OCI-LY7 (cell line): ENCODE measurements around the gene RAB3D. TPM values are rescaled to one million over a fixed set of nuclear protein-coding genes. Genes with fewer than 3 reads are reported as not detected.

Experiments
- BruUV-seq: library from RNA; stranded (reverse); fragments of 400-500 nt; replicated peaks from 2 replicates; lab custom pipeline; 2021; lab: Mats Ljungman, UMichigan
- CTCF ChIA-PET: fragments of 300-600 bp; sonication (Branson Sonifier 250); formaldehyde crosslinking; loops from one replicate; lab custom pipeline; 2022; ENCODE audit warnings: antibody characterized with exemption; ENCODE audit not compliant: unreplicated experiment; lab: Charles Lee
- POLR2A ChIA-PET: fragments of 300-600 bp; sonication (Branson Sonifier 250); formaldehyde crosslinking; loops from one replicate; lab custom pipeline; 2022; ENCODE audit warnings: antibody characterized with exemption; lab: Charles Lee
- DNase-seq: peaks from one replicate; pipeline ENCODE4 v3.0.0-alpha.2; 2015; ENCODE audit warnings: low spot score
- H2AFZ ChIP-seq: fragments of 200-600 bp; sonication (generic), shearing (Covaris generic); 2 replicates; pipeline ENCODE4 v1.6.1; 2014; ENCODE audit warnings: mild to moderate bottlenecking, antibody characterized with exemption, low read length, moderate library complexity
- H3K27ac ChIP-seq: fragments of 200-600 bp; sonication (generic); 2 replicates; pipeline ENCODE4 v1.5.1; 2014; ENCODE audit warnings: mixed run types, low read depth, mild to moderate bottlenecking, moderate library complexity, low read length, inconsistent platforms; ENCODE audit not compliant: poor library complexity, severe bottlenecking
- H3K36me3 ChIP-seq: fragments of 200-600 bp; sonication (generic); 2 replicates; pipeline ENCODE4 v1.6.1; 2014; ENCODE audit warnings: mild to moderate bottlenecking, antibody characterized with exemption, low read length, moderate library complexity, mixed read lengths; ENCODE audit not compliant: insufficient read depth
- H3K4me1 ChIP-seq: fragments of 200-600 bp; sonication (generic); 2 replicates; pipeline ENCODE4 v1.5.1; 2014; ENCODE audit warnings: mild to moderate bottlenecking, low read length; ENCODE audit not compliant: insufficient read depth, poor library complexity, severe bottlenecking
- H3K4me2 ChIP-seq: fragments of 200-600 bp; sonication (generic); 2 replicates; pipeline ENCODE4 v1.6.1; 2014; ENCODE audit warnings: mild to moderate bottlenecking, low read length
- H3K4me3 ChIP-seq: fragments of 200-600 bp; sonication (generic); 2 replicates; pipeline ENCODE4 v1.5.1; 2014; ENCODE audit warnings: mild to moderate bottlenecking, low read depth, low read length; ENCODE audit not compliant: poor library complexity, severe bottlenecking
- H3K79me2 ChIP-seq: fragments of 200-600 bp; sonication (generic); 2 replicates; pipeline ENCODE4 v1.6.1; 2016; ENCODE audit warnings: low read depth, mild to moderate bottlenecking, low read length, moderate library complexity, mixed read lengths; ENCODE audit not compliant: insufficient read depth
- H3K9me2 ChIP-seq: fragments of 200-600 bp; sonication (generic); 2 replicates; pipeline ENCODE4 v1.6.1; 2016; ENCODE audit warnings: mild to moderate bottlenecking, low read length, mixed read lengths; ENCODE audit not compliant: insufficient read depth
- H3K9me3 ChIP-seq: fragments of 200-600 bp; sonication (generic); 2 replicates; pipeline ENCODE4 v1.6.1; 2014; ENCODE audit warnings: mild to moderate bottlenecking, mixed run types, low read length, mixed read lengths
- H4K20me1 ChIP-seq: fragments of 200-600 bp; sonication (generic); 2 replicates; pipeline ENCODE4 v1.6.1; 2014; ENCODE audit warnings: mild to moderate bottlenecking, antibody characterized with exemption, low read length, moderate library complexity, mixed read lengths; ENCODE audit not compliant: insufficient read depth
- CTCF ChIP-seq: fragments of 200-600 bp; sonication (generic); conservative IDR thresholded peaks from 2 replicates; pipeline ENCODE4 v1.5.1; 2014; ENCODE audit warnings: mild to moderate bottlenecking, antibody characterized with exemption, low read length, moderate library complexity, mixed read lengths
- EZH2phosphoT487 ChIP-seq: fragments of 200-600 bp; sonication (generic); IDR thresholded peaks from 2 replicates; pipeline ENCODE4 v1.6.1; 2018; ENCODE audit warnings: low read depth, borderline replicate concordance, mild to moderate bottlenecking, mixed run types, antibody characterized with exemption, low read length, moderate library complexity, mixed read lengths
- intact Hi-C: fragments of 100-400 bp; cut with micrococcal nuclease; formaldehyde crosslinking; loops from one replicate; pipeline ENCODE4 v1.10.0; 2022; ENCODE audit not compliant: unreplicated experiment
- total RNA-seq, 2 experiments: library from RNA; depleted of rRNA in 1 of 2; stranded (reverse); fragments of >200 nt in 1 of 2; shearing (Covaris generic) in 1 of 2; gene quantifications; 2 replicates each; pipeline ENCODE4 v1.2.3, GENCODE V29; 2014 to 2022

The RAB3D gene
- total RNA-seq, 2 experiments from 2014 or later, result 1.9 to 8.4 TPM

GRCh38 chr19:11361037-11361770 lies 21.7 kb upstream of the RAB3D start:
- CTCF ChIA-PET, result no interaction called here
- Histone ChIP-seq H3K27ac (no peak overlapping the region), H3K79me2 (no peaks in the 10 kb centered on the region), H3K36me3 (no peaks in the 10 kb centered on the region), H3K9me3 (no peaks in the 10 kb centered on the region), H2AFZ (no peak overlapping the region), H3K9me2 (no peaks in the 10 kb centered on the region), H3K4me1 (no peaks in the 10 kb centered on the region), H4K20me1 (no peaks in the 10 kb centered on the region), H3K4me2 (no peak overlapping the region), H3K4me3 (no peak overlapping the region)
- BruUV-seq, result no TSS peak
- intact Hi-C loops, result no loop called here
- POLR2A ChIA-PET, result interaction anchor here (1.1 kb wide), 1 partner anchor 12 kb away, joined by 3 read pairs; no protein-coding TSS in a partner anchor
- DNase-seq, result no peak
- TF ChIP-seq CTCF (no peak), EZH2phosphoT487 (no peak)

- no peaks in the 10 kb centered on the region for H3K9me3 ChIP-seq
- no peaks in the 10 kb centered on the region for H3K4me1 ChIP-seq
- no peak overlapping the region for H3K4me2 ChIP-seq
- no peak overlapping the region for H3K27ac ChIP-seq
- no peak for DNase-seq
- TF ChIP-seq EZH2phosphoT487 (no peak), CTCF (no peak)
- H4K20me1 ChIP-seq, result no peaks in the 10 kb centered on the region
- BruUV-seq, result no TSS peak
- no peak overlapping the region for H3K4me3 ChIP-seq
- intact Hi-C loops, result no loop called here
- no peaks in the 10 kb centered on the region for H3K36me3 ChIP-seq
- POLR2A ChIA-PET, result interaction anchor here (0.7 kb wide), 1 partner anchor 38 kb away, joined by 4 read pairs; no protein-coding TSS in a partner anchor
- H2AFZ ChIP-seq, result no peak overlapping the region
- CTCF ChIA-PET, result no interaction called here
- no peaks in the 10 kb centered on the region for H3K9me2 ChIP-seq
- H3K79me2 ChIP-seq, result no peaks in the 10 kb centered on the region
These were observed 20.0 kb upstream of the RAB3D start for GRCh38 chr19:11359421-11359820.
